Heart right ventricle (tissue), 16 donors: ENCODE data around the gene PRKAR2B. TPM values are rescaled to one million over a fixed set of nuclear protein-coding genes. Genes with fewer than 3 reads are reported as not detected.

ENCODE experiments used
- ATAC-seq, 8 donors: fragments of 200-7000 bp; cut with Tn5 transposase; one replicate each; pipeline ENCODE4 v1.9.1; 2020; ENCODE audit warnings: mild to moderate bottlenecking in 8 of 8, moderate library complexity in 8 of 8, moderate number of reproducible peaks in 1 of 8
- DNase-seq, 2 donors: peaks; one replicate each; pipeline ENCODE4 v3.0.0-alpha.2; 2020
- H3K27ac ChIP-seq, 10 donors: fragments of 200-600 bp; sonication (generic) in 2 of 10; one replicate each; pipeline versions ENCODE4 v1.5.0 to v1.8.0; 2020 to 2022; ENCODE audit warnings: mild to moderate bottlenecking in 3 of 10
- H3K27me3 ChIP-seq, 7 donors: fragments of 200-600 bp; one replicate each; pipeline ENCODE4 v1.8.0; 2021 to 2022; ENCODE audit warnings: mild to moderate bottlenecking in 2 of 7
- H3K36me3 ChIP-seq, 9 donors: fragments of 200-600 bp; sonication (generic) in 1 of 9; one replicate each; pipeline versions ENCODE4 v1.5.0 to v1.8.0; 2020 to 2022; ENCODE audit warnings: mild to moderate bottlenecking in 2 of 9
- H3K4me1 ChIP-seq, 9 donors: fragments of 200-600 bp; sonication (generic) in 1 of 9; one replicate each; pipeline versions ENCODE4 v1.5.0 to v1.8.0; 2020 to 2022; ENCODE audit warnings: mild to moderate bottlenecking in 4 of 9
- H3K4me3 ChIP-seq, 10 donors: fragments of 200-600 bp; sonication (generic) in 2 of 10; one replicate each; pipeline versions ENCODE4 v1.5.0 to v1.8.0; 2020 to 2022; ENCODE audit warnings: mild to moderate bottlenecking in 7 of 10, moderate library complexity in 2 of 10
- H3K9me3 ChIP-seq, 11 donors: fragments of 200-600 bp in 10 of 11; sonication (generic) in 2 of 11; one replicate each; pipeline versions ENCODE4 v1.5.0 to v1.8.0; 2013 to 2022; ENCODE audit warnings: mild to moderate bottlenecking in 2 of 11, control low read depth in 1 of 11, moderate library complexity in 1 of 11
- CTCF ChIP-seq, 9 donors: fragments of 200-600 bp; sonication (generic) in 2 of 9; IDR thresholded peaks; one replicate each; pipeline versions ENCODE4 v1.5.0 to v1.8.0; 2021 to 2022; ENCODE audit warnings: antibody characterized with exemption in 9 of 9, mild to moderate bottlenecking in 5 of 9, moderate library complexity in 1 of 9
- WGBS, 2 donors: extraction: QIAGEN DNeasy Blood & Tissue Kit; methylation state at CpG; one replicate each; pipeline ENCODE4 v1.1.7; 2013; ENCODE audit warnings: inconsistent platforms in 1 of 2; 5-methylcytosine and 5-hydroxymethylcytosine counted together
- intact Hi-C, 10 donors: fragments of 100-400 bp; cut with DNase I; formaldehyde crosslinking; loops; one replicate each; pipeline versions ENCODE4 v1.11.1 to v1.14.2; 2022
- polyA plus RNA-seq, 2 donors: library from polyadenylated mRNA; stranded (reverse); fragments of 200-250 nt; gene quantifications; one replicate each; pipeline ENCODE4 v1.2.3, GENCODE V29; 2013
- total RNA-seq, 10 donors: library from RNA; stranded (reverse); fragmentation: NEBNext Ultra II Directional in 3 of 10; extraction: Animal tissue kit (Norgen Biotek cat#: 25700) in 3 of 10; gene quantifications; one replicate each; pipeline versions ENCODE4 v1.2.1 to v1.2.4, GENCODE V29; 2021 to 2023
- donor health status: Arrhythmogenic right ventricular cardiomyopathy.
- donor health status: ischemic (EF 13 %, LVEDD 7.1; RV severe dilation, severe dysfunction).
- donor health status: healthy with polysubstance abuse.
- donor health status: DM: no; HTN: yes; CAD: no.
- donor health status: DM: no; HTN: no; CAD: no.
- donor health status: ischemic (EF 25% LVEDD 6.9; RV normal size, moderate dysfunction).
- donor health status: ischemic (EF 25% LVEDD 5.7; RV mildly dilated, moderate dysfunction).
- donor health status: healthy.
- donor health status: DM: yes; HTN: yes; CAD: no.
- donor health status: Ischemic cardiomyopathy.
- donor health status: ischemic (EF 35%, LVEDD 5.7; RV mildly dilated, moderate dysfunction).
- donor health status: nonischemic (EF 11% LVEDD 7.7; RV severe dilation, severe dysfunction).
- donor health status: DM: yes; HTN: yes; CAD: no.
- donor health status: PGD.
- donor health status: ischemic (EF 29% LVEDD 5.4; RV normal size, mild dysfunction).
- donor health status: nonischemic (EF 23%, LVEDD 6.1; RV moderate dilation, normal function).

Gene PRKAR2B
- total and polyA plus RNA-seq, 12 donors = 5.4 to 42.5 (median 24.6) TPM

DNA sequence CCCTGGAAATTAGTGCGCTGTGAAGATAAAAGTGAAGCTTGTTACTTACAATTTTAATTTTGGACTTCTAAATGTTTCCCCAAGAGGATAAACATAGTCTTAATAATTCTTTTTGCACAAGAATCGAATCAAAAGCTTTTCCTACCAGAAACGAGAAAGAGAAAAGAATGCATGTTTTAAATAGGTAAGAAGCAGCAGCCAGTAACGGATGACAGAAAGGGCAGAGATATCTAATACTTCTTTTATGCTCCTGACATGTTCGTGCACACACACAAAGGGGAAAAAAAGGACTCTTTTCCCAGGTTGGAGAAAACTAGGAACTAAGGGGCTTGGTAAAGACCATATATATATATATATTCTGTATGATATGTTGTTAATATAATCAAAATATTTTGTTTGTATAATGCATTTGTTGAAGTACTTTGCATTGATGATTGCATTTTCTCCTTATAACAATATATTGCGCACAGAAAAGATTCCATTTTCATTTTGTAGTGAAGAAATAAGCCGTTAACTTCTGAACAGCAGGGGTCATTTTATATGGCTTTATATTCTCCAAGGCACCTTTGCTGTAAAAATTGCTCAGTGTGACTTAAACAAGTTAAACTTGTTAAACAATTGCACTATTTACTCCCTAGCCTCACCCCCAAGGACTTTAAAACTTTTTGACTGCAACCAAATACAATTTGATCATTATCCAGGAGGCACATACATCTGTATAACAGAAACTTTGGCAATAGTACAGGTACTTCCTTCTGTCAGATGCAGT is 2.2 kb downstream of the PRKAR2B start:
- WGBS, 2 donors = 79 to 80% methylated on average over 7 of the region's 7 CpGs
- TF ChIP-seq CTCF (IDR thresholded peaks at IDR 0.05) = no peak
- DNase-seq = no peak
- Histone ChIP-seq H3K27ac (no peak overlapping the region), H3K27me3 (peaks cover 0 to 8% (median 0%) of the 10 kb centered on the region in 7 donors), H3K4me1 (peaks cover 0 to 28% (median 18%) of the 10 kb centered on the region in 9 donors), H3K9me3 (peaks cover 0 to 3% (median 0%) of the 10 kb centered on the region in 11 donors), H3K4me3 (peak overlapping the region in 2 of 10 donors; percentile 82 to 94), H3K36me3 (no peaks in the 10 kb centered on the region)
- intact Hi-C loops = loop anchor here in 3 of 10 donors (10.0 kb wide), 4 partner anchors 62 to 102 kb away; no protein-coding TSS in a partner anchor
- no peak for ATAC-seq

DNA sequence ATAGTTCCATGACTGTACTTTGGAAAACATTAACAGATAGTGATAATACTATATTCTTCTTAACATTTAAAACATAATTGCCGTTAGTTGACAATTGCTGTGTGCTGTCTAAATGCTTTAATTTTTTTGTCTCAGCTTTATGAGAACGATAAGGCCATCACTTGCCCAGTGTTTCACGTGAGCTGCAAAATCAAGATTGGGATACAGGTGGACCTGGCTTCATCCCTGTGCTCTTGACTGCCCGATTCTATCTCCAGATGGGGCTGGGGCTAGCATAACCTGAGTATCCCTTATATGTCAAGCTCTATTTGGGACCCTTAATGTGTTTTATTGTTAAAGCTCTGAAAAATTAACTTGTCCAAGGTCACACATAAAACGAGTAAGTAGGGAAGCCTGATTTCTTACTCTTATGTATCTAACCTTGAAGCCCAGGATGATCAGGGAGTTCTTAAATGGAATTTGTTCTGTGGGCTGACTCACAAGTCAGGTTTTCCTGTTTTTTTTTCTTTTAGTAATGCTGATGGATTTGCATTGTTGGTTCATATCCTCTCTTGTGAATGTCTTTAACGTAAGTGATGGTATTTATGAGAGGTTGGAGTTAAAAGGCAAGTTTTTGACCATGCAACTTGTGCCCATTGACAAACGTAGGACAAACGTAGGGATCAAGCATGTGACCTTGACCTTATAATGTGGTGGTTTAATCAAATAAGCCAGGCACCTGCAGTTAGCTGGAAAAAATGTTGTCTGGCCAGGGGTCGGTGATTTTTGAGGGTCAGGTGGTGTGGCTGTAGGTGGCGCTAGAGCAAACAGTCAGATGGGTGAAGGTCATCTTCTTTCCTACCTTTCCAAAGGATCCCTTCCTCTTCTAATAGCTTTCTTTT is 3.6 kb downstream of the PRKAR2B start:
- no peak overlapping the region for H3K27ac ChIP-seq
- H3K36me3 ChIP-seq = no peaks in the 10 kb centered on the region
- TF ChIP-seq CTCF (IDR thresholded peaks at IDR 0.05) = peak in 1 of 9 donors; percentile 13
- no peak overlapping the region for H3K4me3 ChIP-seq
- no peaks in the 10 kb centered on the region for H3K9me3 ChIP-seq
- DNase-seq (no peak), ATAC-seq (no peak)
- 82 to 85% methylated on average over 10 of the region's 10 CpGs for WGBS, 2 donors
- H3K4me1 ChIP-seq = peaks cover 0 to 28% (median 18%) of the 10 kb centered on the region in 9 donors
- intact Hi-C loops = loop anchor here in 3 of 10 donors (10.0 kb wide), 4 partner anchors 63 to 103 kb away; no protein-coding TSS in a partner anchor
- H3K27me3 ChIP-seq = peaks cover 0 to 8% (median 0%) of the 10 kb centered on the region in 7 donors

- no peak overlapping the region for H3K4me3 ChIP-seq
- TF ChIP-seq CTCF (IDR thresholded peaks at IDR 0.05) = no peak
- peaks cover 0 to 8% (median 0%) of the 10 kb centered on the region in 7 donors for H3K27me3 ChIP-seq
- no peaks in the 10 kb centered on the region for H3K36me3 ChIP-seq
- intact Hi-C loops = loop anchor here in 3 of 10 donors (10.0 kb wide), 4 partner anchors 64 to 104 kb away; no protein-coding TSS in a partner anchor
- DNase-seq (no peak), ATAC-seq (no peak)
- H3K9me3 ChIP-seq = no peaks in the 10 kb centered on the region
- peaks cover 0 to 25% (median 18%) of the 10 kb centered on the region in 9 donors for H3K4me1 ChIP-seq
- H3K27ac ChIP-seq = no peak overlapping the region
- 87 to 97% methylated on average over 4 of the region's 4 CpGs for WGBS, 2 donors
These were observed 4.4 kb downstream of the PRKAR2B start for GRCh38 chr7:107048783-107049418.

GRCh38 chr7:107049480-107049879 is 5.0 kb downstream of the PRKAR2B start:
- Histone ChIP-seq H3K4me1 (peaks cover 0 to 23% (median 16%) of the 10 kb centered on the region in 9 donors), H3K36me3 (no peaks in the 10 kb centered on the region), H3K27me3 (peaks cover 0 to 8% (median 0%) of the 10 kb centered on the region in 7 donors), H3K4me3 (no peak overlapping the region), H3K27ac (no peak overlapping the region), H3K9me3 (no peaks in the 10 kb centered on the region)
- 95 to 98% methylated on average over 1 of the region's 1 CpG for WGBS, 2 donors
- DNase-seq = no peak
- no peak for TF ChIP-seq CTCF (IDR thresholded peaks at IDR 0.05)
- intact Hi-C loops = loop anchor here in 3 of 10 donors (10.0 kb wide), 4 partner anchors 65 to 105 kb away; no protein-coding TSS in a partner anchor
- ATAC-seq = no peak
